ENCODE results near the gene HES1.

HES1 gene

DNA sequence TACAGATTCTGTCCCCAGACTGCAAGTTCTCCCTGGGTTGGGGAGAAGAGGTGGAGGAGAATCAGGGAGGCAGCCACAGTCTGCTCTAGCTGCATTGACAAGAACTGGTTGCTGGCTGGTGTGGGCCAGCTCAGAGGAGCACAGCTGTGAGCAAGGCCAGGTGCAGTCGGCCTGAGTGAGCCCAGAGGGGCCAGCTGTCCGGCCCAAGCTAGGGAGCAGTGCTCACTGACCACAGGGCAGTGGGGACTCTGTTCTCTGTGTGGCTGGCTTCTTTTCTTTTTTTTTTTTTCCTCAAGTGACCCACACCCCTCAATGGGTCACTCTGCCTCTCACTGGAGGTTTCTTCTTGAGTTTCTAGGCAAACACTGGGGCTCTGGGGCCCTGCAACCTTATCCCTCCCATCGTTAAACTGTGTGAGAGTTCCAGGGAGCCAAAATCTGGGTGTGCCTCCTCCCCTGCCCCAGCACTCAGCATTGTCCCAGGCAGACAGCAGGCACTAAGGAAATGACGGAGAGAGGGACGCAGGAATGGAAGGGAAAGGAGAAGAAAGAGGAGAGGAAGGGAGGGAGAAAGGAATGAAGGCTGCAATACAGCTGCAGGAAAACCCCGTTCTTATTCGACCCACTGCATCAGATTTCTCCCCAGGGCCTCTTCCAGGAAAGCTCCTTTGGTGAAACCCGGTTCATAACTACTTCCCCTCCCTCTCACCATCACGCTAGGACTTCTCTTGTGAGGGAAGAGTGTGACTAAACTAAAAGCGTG is 37.7 kb upstream of the HES1 start:
- no peak overlapping the region for H3K9ac ChIP-seq (ENCODE audit: low read depth, low read length)
- H2AFZ ChIP-seq (ENCODE audit: low read depth, low read length): no peak overlapping the region
- no peak overlapping the region for H3K27ac ChIP-seq (ENCODE audit: low read length)
- no peak overlapping the region for H3K4me2 ChIP-seq (ENCODE audit: insufficient read depth, low read length)
- H3K4me1 ChIP-seq (ENCODE audit: insufficient read depth, low read length): peaks cover 2% of the 10 kb centered on the region; the same call in 1 of the 2 replicates
- no peaks in the 10 kb centered on the region for H3K9me3 ChIP-seq (ENCODE audit: insufficient read depth, low read length, severe bottlenecking)
- no peaks in the 10 kb centered on the region for H3K36me3 ChIP-seq (ENCODE audit: insufficient read depth, low read length)
- ATAC-seq (ENCODE audit: insufficient read depth, low read depth) (no peak), DNase-seq (no peak)
- H3K27me3 ChIP-seq (ENCODE audit: insufficient read depth, low read length, poor library complexity): peaks cover 54% of the 10 kb centered on the region
- no peaks in the 10 kb centered on the region for H3K79me2 ChIP-seq (ENCODE audit: insufficient read depth, low read length)
- no peak overlapping the region for H3K4me3 ChIP-seq (ENCODE audit: low read depth in 1 of 2, low read length in 2 of 2)
- TF ChIP-seq EZH2 (IDR thresholded peaks at IDR 0.05; ENCODE audit: borderline replicate concordance, low read depth, low read length, severe bottlenecking): no peak
- TF ChIP-seq, protein P1, sequence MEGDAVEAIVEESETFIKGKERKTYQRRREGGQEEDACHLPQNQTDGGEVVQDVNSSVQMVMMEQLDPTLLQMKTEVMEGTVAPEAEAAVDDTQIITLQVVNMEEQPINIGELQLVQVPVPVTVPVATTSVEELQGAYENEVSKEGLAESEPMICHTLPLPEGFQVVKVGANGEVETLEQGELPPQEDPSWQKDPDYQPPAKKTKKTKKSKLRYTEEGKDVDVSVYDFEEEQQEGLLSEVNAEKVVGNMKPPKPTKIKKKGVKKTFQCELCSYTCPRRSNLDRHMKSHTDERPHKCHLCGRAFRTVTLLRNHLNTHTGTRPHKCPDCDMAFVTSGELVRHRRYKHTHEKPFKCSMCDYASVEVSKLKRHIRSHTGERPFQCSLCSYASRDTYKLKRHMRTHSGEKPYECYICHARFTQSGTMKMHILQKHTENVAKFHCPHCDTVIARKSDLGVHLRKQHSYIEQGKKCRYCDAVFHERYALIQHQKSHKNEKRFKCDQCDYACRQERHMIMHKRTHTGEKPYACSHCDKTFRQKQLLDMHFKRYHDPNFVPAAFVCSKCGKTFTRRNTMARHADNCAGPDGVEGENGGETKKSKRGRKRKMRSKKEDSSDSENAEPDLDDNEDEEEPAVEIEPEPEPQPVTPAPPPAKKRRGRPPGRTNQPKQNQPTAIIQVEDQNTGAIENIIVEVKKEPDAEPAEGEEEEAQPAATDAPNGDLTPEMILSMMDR (IDR thresholded peaks at IDR 0.05; ENCODE audit: borderline replicate concordance, extremely low read depth, low read length, poor library complexity, severe bottlenecking): no peak
- H4K20me1 ChIP-seq (ENCODE audit: insufficient read depth, low read length): peaks cover 10% of the 10 kb centered on the region; the same call in 1 of the 2 replicates

DNA sequence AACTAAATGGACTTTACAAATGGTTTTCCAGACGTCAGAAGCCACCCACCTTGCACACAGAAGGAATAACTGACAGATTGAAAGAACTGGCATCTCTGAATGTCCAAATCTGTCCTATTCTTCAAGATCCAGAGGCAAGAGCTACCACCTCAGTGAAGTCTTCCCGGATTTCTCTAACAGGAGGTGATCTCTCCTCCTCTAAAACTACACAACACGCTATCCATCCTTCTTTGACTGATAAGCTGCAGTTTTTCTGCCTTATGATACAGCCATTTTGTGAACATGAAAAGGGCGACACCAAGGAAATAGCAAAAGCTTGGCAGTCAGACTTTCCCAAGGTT is 37.1 kb upstream of the HES1 start:
- Histone ChIP-seq H3K4me3 (ENCODE audit: low read depth in 1 of 2, low read length in 2 of 2) (no peak overlapping the region), H3K4me1 (ENCODE audit: insufficient read depth, low read length) (peaks cover 2% of the 10 kb centered on the region; the same call in 1 of the 2 replicates), H3K9me3 (ENCODE audit: insufficient read depth, low read length, severe bottlenecking) (no peaks in the 10 kb centered on the region), H3K4me2 (ENCODE audit: insufficient read depth, low read length) (no peak overlapping the region), H2AFZ (ENCODE audit: low read depth, low read length) (no peak overlapping the region), H3K9ac (ENCODE audit: low read depth, low read length) (no peak overlapping the region), H3K27me3 (ENCODE audit: insufficient read depth, low read length, poor library complexity) (peaks cover 54% of the 10 kb centered on the region), H4K20me1 (ENCODE audit: insufficient read depth, low read length) (peaks cover 10% of the 10 kb centered on the region; the same call in 1 of the 2 replicates), H3K36me3 (ENCODE audit: insufficient read depth, low read length) (no peaks in the 10 kb centered on the region), H3K79me2 (ENCODE audit: insufficient read depth, low read length) (no peaks in the 10 kb centered on the region), H3K27ac (ENCODE audit: low read length) (no peak overlapping the region)
- ATAC-seq (ENCODE audit: insufficient read depth, low read depth) (no peak), DNase-seq (no peak)
- TF ChIP-seq, protein P1 (IDR thresholded peaks at IDR 0.05; ENCODE audit: borderline replicate concordance, extremely low read depth, low read length, poor library complexity, severe bottlenecking): no peak
- TF ChIP-seq EZH2 (IDR thresholded peaks at IDR 0.05; ENCODE audit: borderline replicate concordance, low read depth, low read length, severe bottlenecking): no peak

- Histone ChIP-seq H3K4me3 (ENCODE audit: low read depth in 1 of 2, low read length in 2 of 2) (no peak overlapping the region), H3K4me2 (ENCODE audit: insufficient read depth, low read length) (no peak overlapping the region), H3K4me1 (ENCODE audit: insufficient read depth, low read length) (peaks cover 2% of the 10 kb centered on the region; the same call in 1 of the 2 replicates), H3K27ac (ENCODE audit: low read length) (no peak overlapping the region), H3K9ac (ENCODE audit: low read depth, low read length) (no peak overlapping the region), H4K20me1 (ENCODE audit: insufficient read depth, low read length) (peaks cover 10% of the 10 kb centered on the region; the same call in 1 of the 2 replicates), H3K9me3 (ENCODE audit: insufficient read depth, low read length, severe bottlenecking) (no peaks in the 10 kb centered on the region), H3K36me3 (ENCODE audit: insufficient read depth, low read length) (no peaks in the 10 kb centered on the region), H3K27me3 (ENCODE audit: insufficient read depth, low read length, poor library complexity) (peaks cover 54% of the 10 kb centered on the region), H2AFZ (ENCODE audit: low read depth, low read length) (no peak overlapping the region), H3K79me2 (ENCODE audit: insufficient read depth, low read length) (no peaks in the 10 kb centered on the region)
- DNase-seq (no peak), ATAC-seq (ENCODE audit: insufficient read depth, low read depth) (no peak)
- TF ChIP-seq, protein P1 (IDR thresholded peaks at IDR 0.05; ENCODE audit: borderline replicate concordance, extremely low read depth, low read length, poor library complexity, severe bottlenecking): no peak
- TF ChIP-seq EZH2 (IDR thresholded peaks at IDR 0.05; ENCODE audit: borderline replicate concordance, low read depth, low read length, severe bottlenecking): no peak
Observed at GRCh38 chr3:194099215-194099614, 36.7 kb upstream of the HES1 start.
